HG03457 (cell line): Measurements from ENCODE around the gene CTPS2.
"Not testable (repeated sequence)": the region's sequence is repeated elsewhere in the genome, so short reads cannot be mapped to it uniquely, and the experiment has no call there.

Source experiments
- ATAC-seq: cut with Tn5 transposase; IDR thresholded peaks from one replicate; pipeline ENCODE4 v1.9.1; 2021; ENCODE audit warnings: moderate number of reproducible peaks; ENCODE audit not compliant: unreplicated experiment

CTPS2 gene

DNA sequence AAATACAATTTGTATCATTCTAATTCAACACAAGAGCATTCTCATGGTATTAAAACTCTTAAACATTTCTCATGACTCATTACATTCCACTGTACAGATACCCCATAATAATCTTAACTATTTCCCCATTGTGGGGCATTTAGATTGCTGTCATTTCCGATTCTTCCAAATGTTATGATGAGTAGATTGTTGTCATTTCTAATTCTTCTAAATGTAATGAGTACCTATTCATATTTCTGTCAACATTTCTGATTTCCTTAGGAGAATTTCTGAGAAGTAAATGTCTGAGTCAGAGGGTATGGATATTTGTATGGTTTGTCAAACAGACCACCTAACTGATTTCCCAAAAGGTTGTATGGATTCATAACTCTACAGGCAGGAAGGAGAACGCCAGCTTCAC, 54.2 kb downstream of the CTPS2 start:
- no peak for ATAC-seq

DNA sequence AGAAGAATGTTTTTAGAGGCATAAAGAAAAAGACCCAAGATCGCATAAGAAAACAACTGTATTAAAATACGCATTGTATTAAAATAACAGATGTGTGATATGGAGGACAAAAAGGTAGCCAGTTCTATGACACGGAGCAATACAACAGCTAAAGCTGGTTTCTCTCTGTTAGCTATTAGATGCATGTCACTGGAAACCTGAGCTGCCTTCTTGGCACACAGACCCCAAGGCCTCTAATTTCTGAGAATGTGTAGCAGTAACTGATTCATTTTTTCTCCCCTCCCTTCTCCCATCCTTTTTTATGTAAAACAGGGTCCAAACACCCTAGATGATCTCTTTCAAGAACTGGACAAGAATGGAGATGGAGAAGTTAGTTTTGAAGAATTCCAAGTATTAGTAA, 58.4 kb downstream of the CTPS2 start:
- no peak for ATAC-seq

DNA sequence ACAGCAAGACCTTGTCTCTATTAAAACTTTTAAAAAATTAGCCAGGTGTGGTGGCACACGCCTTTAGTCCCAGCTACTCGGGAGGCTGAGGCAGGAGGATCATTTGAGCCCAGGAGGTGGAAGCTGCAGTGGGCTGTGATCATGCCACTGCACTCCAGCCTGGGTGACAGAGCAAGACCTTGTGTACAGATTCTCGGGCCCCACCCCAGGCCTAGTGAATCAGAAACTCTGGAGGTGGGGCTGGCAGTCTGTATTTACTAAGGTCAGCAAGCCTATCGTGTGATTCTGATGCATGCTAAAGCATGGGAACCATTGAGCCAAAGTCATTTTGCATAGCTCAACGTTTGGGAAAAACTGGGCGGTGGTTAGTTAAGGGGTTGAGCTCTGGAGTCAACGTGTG, 59.0 kb downstream of the CTPS2 start:
- no peak for ATAC-seq

DNA sequence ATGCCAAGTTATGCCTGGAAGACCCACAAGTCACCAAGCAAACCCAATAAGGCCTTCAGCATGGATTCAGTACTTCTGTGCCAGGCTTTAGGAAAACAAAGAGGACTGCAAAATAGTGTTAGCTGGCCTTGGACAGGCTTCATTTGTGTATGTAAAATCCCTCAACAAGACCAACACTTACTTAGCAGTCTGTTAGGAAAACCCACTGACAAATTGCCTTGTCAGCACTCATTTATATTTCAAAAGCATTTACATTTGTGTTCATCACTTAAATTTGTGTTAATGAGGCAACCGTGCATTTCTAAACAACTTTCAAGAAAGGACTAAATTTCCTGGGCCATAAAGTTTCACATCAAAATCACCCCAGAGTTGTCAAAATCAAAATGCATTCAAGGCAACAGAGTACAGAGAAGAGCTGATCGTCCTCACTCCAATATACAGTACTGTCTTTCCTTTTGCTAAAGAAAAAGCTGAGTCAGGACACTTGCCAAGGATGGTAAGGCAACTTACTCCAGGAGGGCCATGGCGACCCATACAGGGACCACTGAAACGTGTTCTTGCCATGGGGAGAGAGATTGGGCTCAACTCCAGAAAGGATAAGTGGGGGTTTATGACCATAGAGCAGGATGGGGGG, 61.0 kb downstream of the CTPS2 start:
- ATAC-seq: no peak

DNA sequence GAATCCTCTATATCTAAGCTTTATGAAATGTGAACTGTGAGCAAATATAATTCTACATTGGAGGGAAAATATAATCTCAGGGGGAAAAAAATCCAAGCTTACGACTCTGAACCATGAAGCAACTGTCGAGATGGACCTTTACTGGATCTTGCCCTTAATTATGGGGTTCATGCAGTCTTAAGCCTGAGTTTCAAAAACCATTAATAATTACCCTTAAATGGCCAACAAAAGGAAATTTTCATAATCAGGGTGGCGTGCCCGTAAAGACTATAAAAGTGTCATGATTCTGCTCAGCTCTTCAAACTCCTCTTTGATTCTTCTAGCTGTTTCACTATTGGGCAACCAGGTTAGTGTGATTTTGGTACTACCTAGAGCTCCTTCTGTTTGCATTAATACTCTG, 62.6 kb downstream of the CTPS2 start, which contains the start of gene S100G:
Gene S100G, plus strand, starts transcription at position 301 of the 400 bp plus-strand sequence. CDS start 849 bp downstream, outside the sequence.
- ATAC-seq: no peak

DNA sequence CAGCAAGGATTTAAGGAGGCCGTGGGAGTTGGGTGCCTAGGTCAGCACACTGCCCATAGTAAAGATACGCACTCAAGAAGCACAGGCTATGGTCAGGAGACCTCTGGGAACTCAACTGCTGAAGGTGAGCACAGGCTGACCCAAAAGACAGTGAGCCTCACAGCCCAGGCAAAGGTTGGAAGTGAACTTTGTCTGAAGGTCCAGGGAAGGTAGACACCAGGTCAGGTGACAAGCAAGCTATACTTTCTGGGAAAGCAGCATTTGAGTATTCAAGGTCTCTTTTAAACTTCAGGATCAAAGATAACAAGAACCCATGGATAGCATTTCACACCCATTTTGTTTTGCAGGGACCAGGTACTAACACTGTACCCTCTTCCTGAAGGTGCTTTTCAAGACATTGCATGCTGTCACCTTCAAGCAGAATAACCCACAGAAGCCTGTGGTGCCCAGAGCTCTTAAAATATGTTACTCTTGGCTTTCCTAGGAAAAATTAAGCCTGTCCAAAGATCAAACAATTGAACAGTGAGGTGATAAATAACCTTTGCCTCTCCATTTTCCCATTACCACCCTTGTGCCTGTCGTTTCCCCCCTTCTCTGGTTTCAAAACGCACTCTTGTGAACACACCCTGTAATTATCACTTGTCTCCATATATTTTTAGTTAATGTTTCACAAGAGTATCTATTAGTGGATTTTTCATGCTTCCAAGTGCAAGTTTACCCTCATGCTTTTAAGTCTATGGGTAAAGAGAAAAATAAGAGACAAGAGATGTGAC, 65.9 kb downstream of the CTPS2 start:
- ATAC-seq: no peak

DNA sequence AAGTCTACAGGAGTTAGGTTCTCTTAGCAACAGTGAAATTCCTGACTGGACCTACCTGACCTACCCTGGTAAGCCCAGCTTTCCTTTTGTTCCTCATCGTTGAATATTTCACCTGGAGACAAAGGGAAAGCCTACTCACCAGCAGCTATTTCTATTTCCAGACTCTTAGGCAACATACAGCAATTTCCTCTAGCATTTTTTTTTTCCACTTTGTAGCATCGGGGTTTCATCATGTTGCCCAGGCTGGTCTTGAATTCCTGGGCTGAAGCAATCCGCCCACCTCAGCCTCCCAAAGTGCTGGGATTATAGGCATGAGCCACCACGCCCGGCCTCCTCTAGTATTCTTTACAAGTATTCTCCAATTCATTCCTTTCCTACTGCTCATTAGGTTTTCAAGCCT, 69.3 kb downstream of the CTPS2 start:
- ATAC-seq: no peak

DNA sequence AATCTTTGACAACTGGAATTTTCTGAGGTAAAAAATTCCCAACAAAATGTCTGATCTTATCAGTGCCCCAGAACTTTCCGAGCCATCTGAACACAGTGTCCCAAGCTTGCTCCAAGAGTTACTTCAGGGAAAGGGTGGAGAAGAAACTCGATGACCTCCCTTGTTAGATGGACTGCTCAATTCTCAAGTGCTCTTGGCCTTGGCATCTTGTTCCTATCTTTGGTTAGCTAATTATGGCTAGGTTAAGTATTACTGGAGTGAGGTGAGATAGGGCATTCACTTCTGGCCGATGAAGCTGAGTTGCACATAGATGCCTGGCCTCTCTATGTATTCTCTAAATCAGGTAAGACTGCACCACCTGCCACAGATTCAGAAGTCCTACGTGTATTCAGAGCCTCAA, 71.6 kb downstream of the CTPS2 start:
- no peak for ATAC-seq

DNA sequence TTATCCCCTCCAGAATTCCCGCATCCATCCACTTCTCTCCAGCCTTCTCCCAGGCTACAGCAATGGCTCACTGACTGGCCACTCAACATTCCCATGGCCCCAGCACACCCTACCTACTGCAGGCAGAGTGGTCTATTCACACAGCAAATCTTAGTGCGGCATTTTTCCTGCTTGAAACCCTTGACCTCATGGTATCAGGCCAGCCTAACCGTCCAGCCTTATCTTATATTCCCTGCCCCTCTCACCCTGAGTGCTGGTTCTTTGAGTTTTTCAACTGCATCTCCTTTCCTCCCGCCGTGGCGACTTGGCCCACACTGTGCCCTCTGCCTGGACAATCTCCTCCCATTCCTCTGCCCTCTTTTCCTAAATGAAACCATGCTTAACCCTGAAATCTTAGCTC, 72.5 kb downstream of the CTPS2 start:
- ATAC-seq: no peak

DNA sequence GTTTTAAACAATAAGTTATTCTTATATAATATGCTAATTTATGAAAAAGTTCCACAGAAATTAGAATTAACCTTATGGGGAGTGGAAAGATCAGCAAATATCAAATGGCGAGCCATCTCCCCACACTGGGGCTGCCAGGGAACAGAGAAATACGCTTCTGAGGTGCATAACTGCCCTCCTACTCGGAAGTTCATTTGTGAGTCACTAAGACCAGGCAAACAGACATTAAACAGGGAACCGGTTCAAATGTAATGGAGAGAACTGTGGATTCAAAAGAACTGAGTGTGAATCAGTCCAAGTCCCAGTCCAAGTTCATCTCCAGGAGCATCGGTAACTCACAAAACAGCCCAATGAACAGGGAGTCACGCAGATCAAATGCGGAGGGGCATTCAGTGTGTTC, 73.9 kb downstream of the CTPS2 start:
- no peak for ATAC-seq

DNA sequence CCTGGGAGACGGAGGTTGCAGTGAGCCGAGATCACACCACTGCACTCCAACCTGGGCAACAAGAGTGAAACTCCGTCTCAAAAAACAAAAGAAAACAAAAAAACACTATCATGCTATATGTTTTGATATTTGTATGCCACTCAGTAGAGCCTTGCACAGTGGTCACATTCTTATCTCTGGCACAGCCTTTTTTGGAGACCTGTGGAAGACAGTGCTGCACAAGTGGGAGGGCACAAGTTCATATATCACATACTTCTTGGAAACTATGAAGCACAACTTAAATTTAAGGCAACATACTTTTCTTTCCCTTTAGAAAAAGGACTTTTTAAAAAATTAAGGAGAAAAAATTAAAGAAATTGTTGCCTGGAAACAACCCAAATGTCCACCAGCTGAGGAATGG, 76.9 kb downstream of the CTPS2 start:
- no peak for ATAC-seq

DNA sequence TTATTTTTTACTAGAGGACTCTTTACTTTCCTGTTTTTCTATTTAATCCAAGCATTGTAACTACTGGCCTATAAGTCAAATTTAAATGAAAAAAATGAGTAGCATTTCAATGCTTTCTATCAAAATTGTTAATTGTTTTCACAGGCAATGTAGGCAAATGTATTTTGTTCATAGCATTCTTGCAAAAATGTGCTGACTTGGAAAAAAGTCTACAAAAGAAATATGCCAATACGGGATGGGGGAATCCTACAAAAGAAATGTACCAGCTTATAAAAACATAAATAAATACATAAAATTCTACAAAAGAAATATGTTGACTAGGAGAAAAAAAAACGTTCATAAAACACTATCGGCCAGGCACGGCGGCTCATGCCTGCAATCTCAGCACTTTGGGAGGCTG, 77.4 kb downstream of the CTPS2 start:
- no peak for ATAC-seq

DNA sequence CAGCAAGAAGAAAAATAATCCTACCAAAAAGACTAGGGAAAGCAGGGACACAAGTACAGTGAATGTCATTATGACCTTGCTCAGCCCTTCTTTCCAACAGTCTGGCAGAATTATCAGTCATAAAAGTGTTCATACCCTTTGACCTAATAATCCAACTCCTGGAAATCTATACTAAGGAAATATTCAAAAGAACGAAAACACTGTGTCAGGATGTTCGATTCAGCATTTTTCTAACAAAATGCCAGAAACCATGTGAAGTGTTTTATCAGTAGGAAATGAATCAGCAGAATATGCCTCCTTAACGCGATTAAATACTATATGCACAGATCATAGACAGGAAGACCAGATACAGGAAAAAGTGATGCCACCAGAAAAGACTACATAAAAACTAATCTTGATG, 78.7 kb downstream of the CTPS2 start:
- ATAC-seq: no peak

DNA sequence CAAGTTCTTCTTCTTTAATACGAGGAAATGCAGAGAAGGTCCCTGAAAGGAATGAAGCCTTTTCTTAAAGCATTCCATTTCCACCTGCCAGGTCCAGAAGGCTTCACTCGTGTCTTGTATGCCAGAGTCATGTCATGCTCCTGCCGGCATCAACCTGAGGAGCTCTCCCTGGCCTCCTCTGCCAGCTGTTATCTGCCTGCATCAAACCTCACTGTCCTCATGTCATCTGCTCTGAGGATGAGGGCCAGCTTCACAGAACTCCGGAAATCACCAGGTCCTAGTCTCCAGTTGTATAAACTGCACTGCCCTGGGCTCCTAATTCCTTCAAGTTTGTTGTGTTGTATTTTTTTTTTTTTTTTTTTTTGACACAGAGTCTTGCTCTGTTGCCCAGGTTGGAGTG, 82.6 kb downstream of the CTPS2 start:
- no peak for ATAC-seq

DNA sequence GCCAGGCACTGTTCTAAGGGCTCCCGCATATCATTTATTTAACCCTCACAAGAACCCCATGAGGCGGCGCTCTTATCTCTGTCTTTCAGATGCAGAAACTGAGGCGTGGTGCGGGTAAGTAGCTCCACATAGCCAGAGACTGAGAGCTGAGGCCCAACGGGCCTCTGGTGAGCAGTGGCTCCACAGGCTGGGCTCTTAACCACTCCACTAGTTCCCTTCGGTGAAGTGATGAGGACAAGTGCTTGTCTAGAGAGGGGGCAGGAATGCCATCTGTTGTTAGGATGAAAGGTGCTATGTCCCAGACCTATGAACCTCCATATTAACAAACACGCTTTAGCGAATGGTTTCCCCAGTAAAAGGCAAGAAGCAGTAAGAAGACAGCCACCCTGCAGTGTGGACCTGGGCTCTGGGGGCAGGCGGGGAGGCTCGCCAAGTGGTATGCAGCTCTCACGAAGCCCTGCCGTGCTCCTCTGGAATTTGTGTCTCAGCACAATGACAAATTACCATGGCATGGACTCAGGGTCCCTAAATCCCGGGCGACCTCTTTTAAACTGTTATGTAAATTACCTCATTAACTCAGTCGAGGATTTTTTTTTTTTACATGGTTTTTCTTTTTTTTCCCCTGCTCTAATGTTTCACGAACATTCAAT, 83.4 kb downstream of the CTPS2 start:
- ATAC-seq: no peak

DNA sequence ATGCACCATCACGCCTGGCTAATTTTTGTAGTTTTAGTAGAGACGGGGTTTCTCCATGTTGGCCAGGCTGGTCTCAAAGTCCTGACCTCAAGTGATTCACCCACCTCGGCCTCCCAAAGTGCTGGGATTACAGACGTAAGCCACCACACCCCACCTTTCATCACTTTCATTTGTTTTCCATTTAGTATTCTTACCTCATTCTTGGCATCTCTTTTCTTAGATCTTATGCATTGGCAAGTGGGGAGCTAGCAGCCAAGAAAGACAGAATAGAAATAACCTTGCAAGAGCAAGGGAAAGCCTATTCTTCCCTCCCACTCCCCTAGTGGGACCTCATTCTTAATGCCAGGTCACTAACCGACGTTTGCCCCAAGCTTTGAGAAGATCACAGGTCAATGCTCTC, 84.0 kb downstream of the CTPS2 start:
- not testable (repeated sequence) for ATAC-seq

DNA sequence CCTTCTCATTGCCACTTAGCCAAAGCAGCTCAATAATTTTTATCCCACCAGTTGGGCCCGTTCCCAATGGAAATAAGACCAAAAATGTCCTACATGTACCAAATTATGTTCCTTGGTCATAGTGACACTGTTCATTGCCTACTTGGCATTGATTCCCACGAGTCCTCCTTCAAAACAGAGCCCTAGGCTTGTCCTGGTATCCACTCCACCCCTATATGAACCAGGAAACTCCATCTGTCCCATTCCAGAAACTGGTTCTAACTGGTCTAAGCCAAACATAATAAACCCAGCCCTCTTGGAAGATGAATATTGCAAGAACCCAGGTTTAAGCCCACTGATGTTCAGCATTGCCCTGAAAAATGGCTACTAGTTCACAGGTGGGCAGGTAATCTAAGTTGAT, 93.4 kb downstream of the CTPS2 start:
- ATAC-seq: no peak

DNA sequence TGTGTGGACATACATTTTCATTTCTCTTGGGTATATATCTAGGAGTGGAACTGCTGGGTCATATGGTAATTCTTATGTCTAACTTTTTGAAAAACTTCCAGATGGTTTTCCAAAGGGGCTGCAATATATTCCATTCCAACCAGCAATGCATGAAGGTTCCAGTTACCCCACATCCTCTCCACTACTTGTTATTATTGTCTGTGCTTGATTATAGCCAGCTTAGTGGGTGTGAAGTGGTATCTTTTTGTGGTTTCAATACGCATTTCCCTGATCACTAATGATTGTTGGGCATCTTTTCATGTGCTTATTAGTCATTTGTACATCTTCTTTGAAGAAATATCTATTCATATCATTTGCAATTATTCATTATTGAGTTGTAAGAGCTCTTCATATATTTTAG, 94.0 kb downstream of the CTPS2 start:
- no peak for ATAC-seq

DNA sequence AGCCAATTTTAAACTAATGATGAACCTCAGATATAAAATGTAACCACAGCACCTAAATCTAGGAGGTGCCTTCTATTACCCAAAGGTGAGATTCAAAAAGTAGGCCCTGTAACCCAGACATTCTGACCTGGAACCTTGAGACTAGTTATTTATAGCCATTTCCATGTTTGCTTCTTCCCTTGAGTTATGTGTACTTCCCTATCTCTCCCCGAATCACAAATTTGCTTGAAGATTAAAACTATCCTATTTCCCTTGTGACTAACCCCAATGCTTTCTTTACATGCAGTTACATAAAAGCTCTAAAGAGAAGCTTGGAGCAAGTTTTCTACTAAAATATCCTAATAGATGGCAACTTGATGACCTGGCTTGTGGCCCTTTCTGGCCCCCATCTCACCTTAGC, 95.1 kb downstream of the CTPS2 start:
- ATAC-seq: no peak

DNA sequence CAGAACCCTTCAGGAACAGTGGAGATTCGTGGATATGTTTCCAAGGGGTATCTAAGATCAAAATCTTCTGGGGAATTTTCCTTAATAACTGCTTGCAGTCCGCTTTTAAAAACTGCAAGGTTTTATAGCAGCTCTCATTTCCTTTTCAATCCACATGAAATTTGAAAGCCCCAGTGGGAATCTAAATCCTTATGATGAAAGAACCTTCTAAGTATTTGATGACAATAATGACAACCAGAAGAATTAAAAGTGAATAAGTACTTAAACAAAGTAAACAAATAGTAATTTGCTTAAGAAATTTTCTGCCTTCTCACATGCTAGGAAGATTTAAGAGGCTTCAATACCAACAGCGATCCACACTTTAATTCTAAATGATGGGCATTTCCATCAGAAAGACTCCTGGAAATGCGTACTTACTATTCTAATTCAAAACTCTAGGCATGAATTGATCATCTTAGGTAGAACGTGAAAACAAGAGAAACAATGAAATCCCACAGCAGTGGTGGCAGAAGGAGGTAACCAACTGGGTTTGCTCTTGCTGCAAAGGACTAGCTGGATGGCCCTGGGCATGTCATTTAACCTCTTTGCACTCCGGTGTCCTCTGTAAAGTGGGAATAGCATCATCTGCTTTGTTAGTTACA, 100.1 kb downstream of the CTPS2 start:
- ATAC-seq: no peak

DNA sequence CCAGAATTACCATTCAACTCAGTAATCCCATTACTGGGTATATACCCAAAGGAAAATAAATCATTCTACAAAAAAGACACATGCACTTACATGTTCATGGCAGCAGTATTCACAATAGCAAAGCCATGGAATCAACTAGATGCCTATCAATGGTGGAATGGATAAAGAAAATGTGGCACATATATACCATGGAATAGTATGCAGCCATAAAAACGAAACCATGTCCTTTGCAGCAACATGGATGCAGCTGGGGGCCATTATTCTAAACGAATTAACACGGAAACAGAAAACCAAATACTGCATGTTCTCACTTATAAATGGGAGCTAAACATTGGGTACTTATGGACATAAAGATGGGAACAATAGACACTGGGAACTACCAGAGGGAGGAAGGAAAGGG, 101.8 kb downstream of the CTPS2 start:
- ATAC-seq: not testable (repeated sequence)
